ENCODE data around the gene GNAQ. TPM values are rescaled to one million over a fixed set of nuclear protein-coding genes. Genes with fewer than 3 reads are reported as not detected.

Gene GNAQ
- total and polyA plus RNA-seq, 9 donors = 22.0 to 72.2 (median 53.1) TPM

GRCh38 chr9:77977210-77977611 lies 54.4 kb downstream of the GNAQ start:
- 48 to 57% (median 55%) methylated on average over 4 of the region's 4 CpGs for WGBS, 3 donors
- Histone ChIP-seq H3K36me3 (no peaks in the 10 kb centered on the region), H3K9me3 (no peaks in the 10 kb centered on the region), H3K27ac (no peak overlapping the region), H3K4me1 (ENCODE audit: insufficient read depth) (peaks cover 5% of the 10 kb centered on the region), H3K27me3 (no peaks in the 10 kb centered on the region), H3K4me3 (no peak overlapping the region)
- no peak for TF ChIP-seq EP300 (IDR thresholded peaks at IDR 0.05)
- no peak for TF ChIP-seq POLR2A (IDR thresholded peaks at IDR 0.05)
- TF ChIP-seq, protein P1, sequence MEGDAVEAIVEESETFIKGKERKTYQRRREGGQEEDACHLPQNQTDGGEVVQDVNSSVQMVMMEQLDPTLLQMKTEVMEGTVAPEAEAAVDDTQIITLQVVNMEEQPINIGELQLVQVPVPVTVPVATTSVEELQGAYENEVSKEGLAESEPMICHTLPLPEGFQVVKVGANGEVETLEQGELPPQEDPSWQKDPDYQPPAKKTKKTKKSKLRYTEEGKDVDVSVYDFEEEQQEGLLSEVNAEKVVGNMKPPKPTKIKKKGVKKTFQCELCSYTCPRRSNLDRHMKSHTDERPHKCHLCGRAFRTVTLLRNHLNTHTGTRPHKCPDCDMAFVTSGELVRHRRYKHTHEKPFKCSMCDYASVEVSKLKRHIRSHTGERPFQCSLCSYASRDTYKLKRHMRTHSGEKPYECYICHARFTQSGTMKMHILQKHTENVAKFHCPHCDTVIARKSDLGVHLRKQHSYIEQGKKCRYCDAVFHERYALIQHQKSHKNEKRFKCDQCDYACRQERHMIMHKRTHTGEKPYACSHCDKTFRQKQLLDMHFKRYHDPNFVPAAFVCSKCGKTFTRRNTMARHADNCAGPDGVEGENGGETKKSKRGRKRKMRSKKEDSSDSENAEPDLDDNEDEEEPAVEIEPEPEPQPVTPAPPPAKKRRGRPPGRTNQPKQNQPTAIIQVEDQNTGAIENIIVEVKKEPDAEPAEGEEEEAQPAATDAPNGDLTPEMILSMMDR (IDR thresholded peaks at IDR 0.05) = no peak
- intact Hi-C loops (cut with DNase I) = loop anchor here in 1 of 4 donors (10.0 kb wide), 1 partner anchor 58 kb away; the partner anchor contains the start of gene GNAQ
- DNase-seq = peak; percentile 25 to 76 (median 67)

GRCh38 chr9:77975806-77976205 lies 55.8 kb downstream of the GNAQ start:
- TF ChIP-seq POLR2A (IDR thresholded peaks at IDR 0.05) (no peak), EP300 (IDR thresholded peaks at IDR 0.05) (no peak)
- TF ChIP-seq, protein P1 (IDR thresholded peaks at IDR 0.05) = no peak
- no peak overlapping the region for H3K4me3 ChIP-seq
- 97 to 100% (median 98%) methylated on average over 5 of the region's 5 CpGs for WGBS, 3 donors

DNA sequence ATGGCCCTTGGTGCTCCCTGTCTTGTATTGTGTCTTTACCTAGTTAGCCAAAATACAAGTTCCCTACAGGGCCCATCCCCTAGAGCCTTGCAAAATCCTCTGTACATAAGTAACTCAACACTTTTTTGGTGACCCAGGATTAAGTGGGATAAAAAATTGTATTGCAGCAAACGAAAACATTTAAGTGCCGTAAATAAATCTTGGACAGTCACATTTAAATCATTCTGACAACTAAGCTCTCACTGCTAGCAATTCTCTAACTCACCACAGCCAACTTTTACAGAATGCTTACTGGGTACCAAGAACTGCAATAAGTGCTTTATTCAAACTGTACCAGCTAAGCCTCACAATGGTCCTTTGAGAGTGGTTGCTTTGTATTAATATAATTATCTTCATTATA lies 56.6 kb downstream of the GNAQ start:
- TF ChIP-seq POLR2A (IDR thresholded peaks at IDR 0.05) = no peak
- no peak for TF ChIP-seq EP300 (IDR thresholded peaks at IDR 0.05)
- TF ChIP-seq, protein P1 (IDR thresholded peaks at IDR 0.05) = no peak
- H3K9me3 ChIP-seq = no peaks in the 10 kb centered on the region
- intact Hi-C loops (cut with DNase I) = loop anchor here in 1 of 4 donors (10.0 kb wide), 1 partner anchor 60 kb away; the partner anchor contains the start of gene GNAQ
- H3K4me3 ChIP-seq = no peak overlapping the region
- no peaks in the 10 kb centered on the region for H3K27me3 ChIP-seq
- WGBS, 3 donors = 66 to 86% (median 77%) methylated on average over 2 of the region's 2 CpGs
- H3K4me1 ChIP-seq (ENCODE audit: insufficient read depth) = peaks cover 3% of the 10 kb centered on the region
- DNase-seq = no peak
- no peaks in the 10 kb centered on the region for H3K36me3 ChIP-seq
- no peak overlapping the region for H3K27ac ChIP-seq

More at GRCh38 chr9:77975806-77976205, 55.8 kb downstream of the GNAQ start:
- Histone ChIP-seq H3K27me3 (no peaks in the 10 kb centered on the region), H3K4me1 (ENCODE audit: insufficient read depth) (peaks cover 3% of the 10 kb centered on the region), H3K9me3 (no peaks in the 10 kb centered on the region), H3K36me3 (no peaks in the 10 kb centered on the region), H3K27ac (no peak overlapping the region)
- DNase-seq = no peak
- intact Hi-C loops (cut with DNase I) = loop anchor here in 1 of 4 donors (10.0 kb wide), 1 partner anchor 59 kb away; the partner anchor contains the start of gene GNAQ

DNA sequence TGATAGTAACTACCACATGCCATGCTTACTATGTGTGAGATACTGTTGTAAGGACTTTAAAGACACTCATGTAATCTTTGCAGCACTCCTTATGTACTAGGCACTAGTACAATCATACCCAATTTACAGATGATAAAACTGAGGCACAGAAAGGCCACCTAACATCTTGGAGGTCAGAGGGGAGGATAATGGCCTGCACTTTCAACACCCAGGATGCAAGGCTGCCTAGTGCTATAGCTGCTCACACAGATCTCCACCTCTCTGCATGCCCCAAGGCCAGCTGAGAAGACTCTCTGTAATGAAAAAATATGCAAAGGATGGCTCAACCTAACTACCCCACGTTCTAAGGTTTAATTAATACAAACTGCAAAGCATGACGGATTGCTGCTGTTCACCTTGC lies 57.2 kb downstream of the GNAQ start:
- H3K27ac ChIP-seq = no peak overlapping the region
- intact Hi-C loops (cut with DNase I) = loop anchor here in 1 of 4 donors (10.0 kb wide), 1 partner anchor 60 kb away; the partner anchor contains the start of gene GNAQ
- peaks cover 3% of the 10 kb centered on the region for H3K4me1 ChIP-seq (ENCODE audit: insufficient read depth)
- 59 to 65% (median 62%) methylated on average over 2 of the region's 2 CpGs for WGBS, 3 donors
- no peaks in the 10 kb centered on the region for H3K36me3 ChIP-seq
- H3K9me3 ChIP-seq = no peaks in the 10 kb centered on the region
- no peak overlapping the region for H3K4me3 ChIP-seq
- TF ChIP-seq EP300 (IDR thresholded peaks at IDR 0.05) (no peak), POLR2A (IDR thresholded peaks at IDR 0.05) (no peak)
- TF ChIP-seq, protein P1 (IDR thresholded peaks at IDR 0.05) = no peak
- no peak for DNase-seq
- H3K27me3 ChIP-seq = no peaks in the 10 kb centered on the region
